Measurements from ENCODE around the gene CLSTN1. TPM values are rescaled to one million over a fixed set of nuclear protein-coding genes. Genes with fewer than 3 reads are reported as not detected.

Gene CLSTN1
- total RNA-seq, 1 donor from 2014 or later: 127 TPM

DNA sequence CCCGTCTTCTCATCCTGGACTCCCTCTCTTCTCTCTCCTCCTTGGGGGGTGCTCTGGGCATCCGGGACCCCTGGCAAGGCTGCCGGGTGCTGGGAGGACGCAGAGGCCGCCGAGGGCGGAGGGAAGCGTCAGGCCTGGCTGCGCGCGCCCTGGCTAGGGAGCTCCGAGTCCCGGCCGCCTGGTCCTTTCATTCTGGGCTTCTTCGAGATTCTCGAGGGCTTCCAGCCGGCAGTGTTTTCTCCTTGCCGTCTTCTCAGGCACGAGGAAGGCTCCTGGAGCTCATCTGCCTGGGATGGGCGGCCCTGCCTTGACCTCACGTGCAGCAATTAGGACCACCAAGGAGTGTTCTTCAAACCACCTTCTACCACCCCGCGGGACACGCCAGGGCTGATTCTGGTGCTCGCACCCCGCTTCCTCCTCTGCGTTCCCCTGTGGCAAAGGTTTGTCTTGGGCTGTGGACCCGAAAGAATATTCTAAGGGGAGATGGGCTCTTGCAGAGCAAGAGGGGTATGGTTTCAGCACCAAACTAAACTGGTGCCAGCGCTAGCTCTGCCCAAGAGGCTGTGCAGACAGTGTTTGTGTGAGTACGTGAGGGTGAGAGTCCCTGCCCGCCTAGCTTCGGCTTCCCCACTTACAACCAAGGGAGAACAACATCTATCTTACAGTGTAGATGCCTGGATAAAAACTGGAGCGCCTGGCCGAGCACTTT lies 135.7 kb downstream of the CLSTN1 start:
- Mint-ChIP-seq H3K36me3 (no peaks in the 10 kb centered on the region), H3K4me1 (peaks cover 15% of the 10 kb centered on the region), H3K4me3 (peak overlapping the region; percentile 78), H3K27me3 (ENCODE audit: low read depth) (peaks cover 46% of the 10 kb centered on the region), H3K9me3 (no peaks in the 10 kb centered on the region), H3K27ac (no peak overlapping the region)
- TF ChIP-seq, protein P1, sequence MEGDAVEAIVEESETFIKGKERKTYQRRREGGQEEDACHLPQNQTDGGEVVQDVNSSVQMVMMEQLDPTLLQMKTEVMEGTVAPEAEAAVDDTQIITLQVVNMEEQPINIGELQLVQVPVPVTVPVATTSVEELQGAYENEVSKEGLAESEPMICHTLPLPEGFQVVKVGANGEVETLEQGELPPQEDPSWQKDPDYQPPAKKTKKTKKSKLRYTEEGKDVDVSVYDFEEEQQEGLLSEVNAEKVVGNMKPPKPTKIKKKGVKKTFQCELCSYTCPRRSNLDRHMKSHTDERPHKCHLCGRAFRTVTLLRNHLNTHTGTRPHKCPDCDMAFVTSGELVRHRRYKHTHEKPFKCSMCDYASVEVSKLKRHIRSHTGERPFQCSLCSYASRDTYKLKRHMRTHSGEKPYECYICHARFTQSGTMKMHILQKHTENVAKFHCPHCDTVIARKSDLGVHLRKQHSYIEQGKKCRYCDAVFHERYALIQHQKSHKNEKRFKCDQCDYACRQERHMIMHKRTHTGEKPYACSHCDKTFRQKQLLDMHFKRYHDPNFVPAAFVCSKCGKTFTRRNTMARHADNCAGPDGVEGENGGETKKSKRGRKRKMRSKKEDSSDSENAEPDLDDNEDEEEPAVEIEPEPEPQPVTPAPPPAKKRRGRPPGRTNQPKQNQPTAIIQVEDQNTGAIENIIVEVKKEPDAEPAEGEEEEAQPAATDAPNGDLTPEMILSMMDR (IDR thresholded peaks at IDR 0.05; ENCODE audit: unreplicated experiment): no peak
- DNase-seq (ENCODE audit: low spot score in 2 of 2, unreplicated experiment in 2 of 2): peak in 1 of 2 experiments; percentile 51

- Mint-ChIP-seq H3K9me3 (no peaks in the 10 kb centered on the region), H3K4me3 (peak overlapping the region; percentile 78), H3K4me1 (peaks cover 15% of the 10 kb centered on the region), H3K27ac (no peak overlapping the region), H3K27me3 (ENCODE audit: low read depth) (peaks cover 43% of the 10 kb centered on the region), H3K36me3 (no peaks in the 10 kb centered on the region)
- TF ChIP-seq, protein P1 (IDR thresholded peaks at IDR 0.05; ENCODE audit: unreplicated experiment): no peak
- DNase-seq (ENCODE audit: low spot score in 2 of 2, unreplicated experiment in 2 of 2): peak; percentile 44 to 56
Measured at GRCh38 chr1:9687120-9687873, 136.5 kb downstream of the CLSTN1 start.

DNA sequence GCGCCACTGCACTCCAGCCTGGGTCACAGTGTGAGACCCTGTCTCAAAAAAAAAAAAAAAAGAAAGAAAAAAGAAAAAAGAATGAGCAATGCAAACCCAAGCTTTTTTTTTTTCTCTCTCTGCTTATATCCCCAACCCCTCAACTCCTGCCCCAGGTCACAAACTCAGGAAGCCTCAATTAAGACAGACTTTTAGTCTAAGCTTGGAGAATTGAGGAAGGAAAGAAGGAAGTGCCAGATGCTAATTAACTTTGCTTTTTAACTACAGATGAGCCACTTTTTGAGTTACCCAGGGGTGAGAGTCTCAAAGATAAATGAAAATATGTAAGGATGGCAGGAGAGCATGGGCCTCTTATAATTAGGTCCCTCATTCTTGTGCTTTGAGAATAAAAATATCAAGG lies 139.0 kb downstream of the CLSTN1 start:
- Mint-ChIP-seq H3K27ac (no peak overlapping the region), H3K27me3 (ENCODE audit: low read depth) (peaks cover 19% of the 10 kb centered on the region), H3K9me3 (no peaks in the 10 kb centered on the region), H3K36me3 (no peaks in the 10 kb centered on the region), H3K4me1 (peaks cover 11% of the 10 kb centered on the region), H3K4me3 (no peak overlapping the region)
- no peak for DNase-seq (ENCODE audit: low spot score in 2 of 2, unreplicated experiment in 2 of 2)
- TF ChIP-seq, protein P1 (IDR thresholded peaks at IDR 0.05; ENCODE audit: unreplicated experiment): no peak

GRCh38 chr1:9680828-9681227 lies 142.9 kb downstream of the CLSTN1 start:
- Mint-ChIP-seq H3K27ac (no peak overlapping the region), H3K4me3 (no peak overlapping the region), H3K4me1 (peaks cover 7% of the 10 kb centered on the region), H3K36me3 (no peaks in the 10 kb centered on the region), H3K9me3 (no peaks in the 10 kb centered on the region), H3K27me3 (ENCODE audit: low read depth) (no peaks in the 10 kb centered on the region)
- TF ChIP-seq, protein P1 (IDR thresholded peaks at IDR 0.05; ENCODE audit: unreplicated experiment): no peak
- DNase-seq (ENCODE audit: low spot score in 2 of 2, unreplicated experiment in 2 of 2): no peak

- TF ChIP-seq, protein P1 (IDR thresholded peaks at IDR 0.05; ENCODE audit: unreplicated experiment): no peak
- Mint-ChIP-seq H3K4me1 (peaks cover 7% of the 10 kb centered on the region), H3K4me3 (no peak overlapping the region), H3K27ac (no peak overlapping the region), H3K9me3 (no peaks in the 10 kb centered on the region), H3K36me3 (no peaks in the 10 kb centered on the region), H3K27me3 (ENCODE audit: low read depth) (no peaks in the 10 kb centered on the region)
- DNase-seq (ENCODE audit: low spot score in 2 of 2, unreplicated experiment in 2 of 2): no peak
Measured at GRCh38 chr1:9680091-9680490, 143.7 kb downstream of the CLSTN1 start.

Other genes with a start within 250 kb of the CLSTN1 start
- 28.8 to 31.8 TPM (median 29.5 TPM) in 3 replicates for gene TMEM201, start 235.1 kb downstream of the CLSTN1 start, total RNA-seq
- gene PIK3CD, start 172.2 kb downstream of the CLSTN1 start, total RNA-seq: 3.7 to 4.7 TPM (median 4.3 TPM) in 3 replicates
- 49.7 to 52.6 TPM (median 51.5 TPM) in 3 replicates for gene CTNNBIP1, start 86.3 kb upstream of the CLSTN1 start, total RNA-seq
- 34.9 to 36.6 TPM (median 35.1 TPM) in 3 replicates for gene LZIC, start 119.4 kb upstream of the CLSTN1 start, total RNA-seq
- gene NMNAT1, start 119.5 kb upstream of the CLSTN1 start, total RNA-seq: 9.7 to 11.3 TPM (median 11.3 TPM) in 3 replicates
- 1.3 to 2.3 TPM (median 2.2 TPM) in 3 replicates for gene RBP7, start 173.3 kb upstream of the CLSTN1 start, total RNA-seq
- gene UBE4B, start 209.0 kb upstream of the CLSTN1 start, total RNA-seq: 61.3 to 64.5 TPM (median 63.7 TPM) in 3 replicates

All from mesothelial cell of epicardium (in vitro differentiated cells).